Right kidney (tissue), 1 donor: ENCODE results near the gene MUC3A.
A peak's percentile ranks its signal among the peaks of the same experiment; 100 is the strongest.
"Not testable (repeated sequence)": the region's sequence is repeated elsewhere in the genome, so short reads cannot be mapped to it uniquely, and the experiment has no call there.

Experiments
- DNase-seq: peaks from one replicate; pipeline ENCODE4 v3.0.0-alpha.2; 2016

MUC3A gene

GRCh38 chr7:100974021-100974420, 24.7 kb downstream of the MUC3A start:
- no peak for DNase-seq

- DNase-seq = no peak
These were observed 26.1 kb downstream of the MUC3A start for GRCh38 chr7:100975371-100975821.

GRCh38 chr7:100978300-100978699, 29.0 kb downstream of the MUC3A start:
- DNase-seq = no peak

- no peak for DNase-seq
These were observed 34.3 kb downstream of the MUC3A start for GRCh38 chr7:100983451-100984187.

- DNase-seq = not testable (repeated sequence)
These were observed 35.0 kb downstream of the MUC3A start for GRCh38 chr7:100984241-100984918.

GRCh38 chr7:100985033-100985797, 35.9 kb downstream of the MUC3A start:
- not testable (repeated sequence) for DNase-seq

- no peak for DNase-seq
These were observed 42.3 kb downstream of the MUC3A start for GRCh38 chr7:100991631-100992030.

GRCh38 chr7:100992280-100992679, 42.9 kb downstream of the MUC3A start:
- DNase-seq = not testable (repeated sequence)

GRCh38 chr7:100994671-100995070, 45.3 kb downstream of the MUC3A start:
- DNase-seq = not testable (repeated sequence)

- not testable (repeated sequence) for DNase-seq
These were observed 49.2 kb downstream of the MUC3A start for GRCh38 chr7:100998530-100998929.

- DNase-seq = not testable (repeated sequence)
These were observed 50.0 kb downstream of the MUC3A start for GRCh38 chr7:100999334-100999733.

- not testable (repeated sequence) for DNase-seq
These were observed 50.7 kb downstream of the MUC3A start for GRCh38 chr7:101000025-101000424.

GRCh38 chr7:101002333-101002732, 53.0 kb downstream of the MUC3A start:
- DNase-seq = not testable (repeated sequence)

GRCh38 chr7:101007361-101007760, 58.0 kb downstream of the MUC3A start:
- not testable (repeated sequence) for DNase-seq

- DNase-seq = no peak
These were observed 60.3 kb downstream of the MUC3A start for GRCh38 chr7:101009629-101010028.

- no peak for DNase-seq
These were observed 63.6 kb downstream of the MUC3A start for GRCh38 chr7:101012931-101013330.

- DNase-seq = no peak
These were observed 66.3 kb downstream of the MUC3A start for GRCh38 chr7:101015626-101016025.

GRCh38 chr7:101017064-101017777, 67.9 kb downstream of the MUC3A start:
- DNase-seq = peak; percentile 55
